K562 (cell line): ENCODE measurements around the gene HCN3. TPM values are rescaled to one million over a fixed set of nuclear protein-coding genes. Genes with fewer than 3 reads are reported as not detected.

Source experiments
- ASH1L ChIP-seq: fragments of 450-650 bp; IDR thresholded peaks from 2 replicates; pipeline ENCODE4 v1.6.1; 2018; ENCODE audit warnings: borderline replicate concordance, mild to moderate bottlenecking, low read depth; ENCODE audit not compliant: partially characterized antibody
- ATF1 ChIP-seq, 2 experiments: fragments of 450-650 bp in 1 of 2; IDR thresholded peaks; 2 replicates each; pipeline ENCODE4 v1.6.1; 2016; ENCODE audit warnings: missing compliant biosample characterization in 1 of 2, missing genetic modification characterization in 1 of 2
- ATF7 ChIP-seq: fragments of 450-650 bp; IDR thresholded peaks from 2 replicates; pipeline ENCODE4 v1.7.1; 2014; ENCODE audit warnings: mild to moderate bottlenecking, moderate library complexity
- BACH1 ChIP-seq: fragments of 200-800 bp; sonication (Bioruptor generic); IDR thresholded peaks from 2 replicates; pipeline ENCODE4 v1.6.1; 2016; ENCODE audit warnings: missing genetic modification characterization, missing compliant biosample characterization
- CBX5 ChIP-seq: IDR thresholded peaks from 2 replicates; pipeline ENCODE4 v1.6.1; 2014; ENCODE audit warnings: low read depth, borderline replicate concordance
- DNMT1 ChIP-seq: fragments of 450-650 bp; IDR thresholded peaks from 2 replicates; pipeline ENCODE4 v1.6.1; 2016; ENCODE audit warnings: antibody characterized with exemption, mild to moderate bottlenecking
- ELF1 ChIP-seq: fragments of 200-800 bp; sonication (Bioruptor generic); IDR thresholded peaks from 2 replicates; pipeline ENCODE4 v1.6.1; 2016; ENCODE audit warnings: missing genetic modification characterization, missing compliant biosample characterization
- HCFC1 ChIP-seq: IDR thresholded peaks from 2 replicates; pipeline ENCODE4 v1.6.1; 2012; ENCODE audit warnings: low read depth, low read length, improper control_type of control experiment
- NFRKB ChIP-seq: fragments of 450-650 bp; IDR thresholded peaks from 2 replicates; pipeline ENCODE4 v1.6.1; 2016; ENCODE audit warnings: low read depth
- PTRF ChIP-seq: fragments of 450-650 bp; IDR thresholded peaks from 2 replicates; pipeline ENCODE4 v1.6.1; 2016; ENCODE audit warnings: mild to moderate bottlenecking, missing genetic modification characterization, missing compliant biosample characterization
- SIN3B ChIP-seq: fragments of 450-650 bp; IDR thresholded peaks from 2 replicates; pipeline ENCODE4 v1.6.1; 2017; ENCODE audit warnings: low read depth, mild to moderate bottlenecking, moderate library complexity
- SMC3 ChIP-seq: conservative IDR thresholded peaks from 2 replicates; pipeline ENCODE4 v1.6.1; 2011; ENCODE audit warnings: low read depth, low read length, improper control_type of control experiment; ENCODE audit not compliant: insufficient read depth
- SNRNP70 ChIP-seq: fragments of 200-400 bp; formaldehyde crosslinking; optimal IDR thresholded peaks from 2 replicates; pipeline ENCODE3; 2017; ENCODE audit warnings: low read depth, low read length
- TCF7 ChIP-seq: sonication (generic); IDR thresholded peaks from 2 replicates; pipeline ENCODE4 v1.6.1; 2016; ENCODE audit warnings: antibody characterized with exemption, borderline replicate concordance
- TCF7L2 ChIP-seq: fragments of 150-350 bp; IDR thresholded peaks from 2 replicates; pipeline ENCODE4 v1.6.1; 2016; ENCODE audit warnings: low read depth, mild to moderate bottlenecking, low read length, moderate library complexity
- TSC22D4 ChIP-seq: fragments of 450-650 bp; IDR thresholded peaks from 2 replicates; pipeline ENCODE4 v1.6.1; 2016; ENCODE audit warnings: missing genetic modification characterization, missing biosample characterization, control low read depth
- ZBTB7A ChIP-seq: IDR thresholded peaks from 2 replicates; pipeline ENCODE4 v1.6.1; 2011; ENCODE audit warnings: low read depth, mild to moderate bottlenecking, low read length, moderate library complexity, borderline replicate concordance; ENCODE audit not compliant: control insufficient read depth
- ZKSCAN3 ChIP-seq: fragments of 250-450 bp; sonication (Bioruptor Pico); IDR thresholded peaks from 2 replicates; pipeline ENCODE4 v1.4.0; 2020
- polyA plus RNA-seq, 8 experiments: library from polyadenylated mRNA; depleted of rRNA in 4 of 8; stranded (reverse) in 5 of 8; unstranded in 3 of 8; fragments of >200 nt; fragmentation: Nextera tagmentation in 2 of 8; fragmentation: Illumina TruSeq in 1 of 8; extraction: Ambion mirVana in 2 of 8; extraction: Trizol in 1 of 8; gene quantifications; 2 replicates each; pipeline versions ENCODE4 v1.2.1 to v1.2.3, GENCODE V29; 2011 to 2014; ENCODE audit warnings: inconsistent platforms in 1 of 8, missing spikeins in 1 of 8
- total RNA-seq, 7 experiments: library from RNA; depleted of rRNA in 6 of 7; stranded (reverse); fragments of >200 nt in 6 of 7; fragmentation: Illumina TruSeq in 2 of 7; extraction: Trizol in 2 of 7; gene quantifications; 2 replicates each; pipeline versions ENCODE4 v1.2.1 to v1.2.3, GENCODE V29; 2011 to 2021; ENCODE audit warnings: low replicate concordance in 1 of 7
- TF ChIP-seq, protein P1 (sequence below): fragments of 450-650 bp; IDR thresholded peaks from 2 replicates; pipeline ENCODE4 v1.6.1; 2016; ENCODE audit warnings: borderline replicate concordance
- TF ChIP-seq, protein P2 (sequence below): fragments of 250-450 bp; sonication (Bioruptor Pico); IDR thresholded peaks from 2 replicates; pipeline ENCODE4 v1.4.0; 2020; ENCODE audit warnings: mild to moderate bottlenecking
- TF ChIP-seq, protein P3 (sequence below): fragments of 450-650 bp; IDR thresholded peaks from 2 replicates; pipeline ENCODE4 v1.6.1; 2016; ENCODE audit warnings: antibody characterized with exemption
- TF ChIP-seq, protein P4 (sequence below): sonication (generic); formaldehyde crosslinking; IDR thresholded peaks from 2 replicates; pipeline ENCODE4 v1.8.1; 2023; ENCODE audit warnings: mild to moderate bottlenecking, missing genetic modification reagents
- TF ChIP-seq, protein P5 (sequence below): fragments of 250-450 bp; sonication (Bioruptor Pico); IDR thresholded peaks from 2 replicates; pipeline ENCODE4 v1.6.1; 2021; ENCODE audit warnings: mild to moderate bottlenecking

HCN3 gene
- total and polyA plus RNA-seq, 9 of the 15 experiments (the other 6 are each of a cell fraction or from before 2014, with no cell fraction given): 0.91 to 9.7 (median 3.9) TPM

DNA sequence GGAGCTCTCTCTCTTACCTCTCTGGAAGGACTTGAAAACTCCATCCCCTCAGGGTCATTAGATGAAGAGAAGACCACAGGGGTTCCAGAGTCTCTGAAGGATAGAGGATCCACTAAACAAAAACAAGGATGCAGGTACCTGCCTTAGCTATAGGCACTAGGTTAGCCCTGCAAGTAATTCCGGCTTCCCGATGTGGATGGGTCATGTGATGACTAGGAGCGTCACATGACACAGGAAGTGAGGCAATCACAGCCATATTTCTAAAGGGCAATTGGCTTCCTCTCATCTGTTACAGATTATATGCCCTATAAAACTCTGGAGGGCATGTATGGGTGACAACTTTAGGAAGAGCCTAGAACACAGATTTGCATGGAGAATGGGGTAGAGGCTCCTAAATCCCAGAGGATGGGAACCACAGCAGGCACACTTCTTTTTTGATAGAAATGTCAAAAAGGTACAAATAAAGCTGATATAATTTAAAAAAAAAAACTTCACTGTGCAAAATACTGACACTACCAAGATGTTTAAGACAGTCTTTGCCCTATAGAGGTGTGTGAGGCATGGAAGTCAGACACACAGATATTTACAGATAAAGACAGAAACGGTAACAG is 36.1 kb upstream of the HCN3 start (continued):
- TF ChIP-seq ATF7: peak; percentile 70
- peak; percentile 94 for TF ChIP-seq HCFC1
- TF ChIP-seq, protein P1, sequence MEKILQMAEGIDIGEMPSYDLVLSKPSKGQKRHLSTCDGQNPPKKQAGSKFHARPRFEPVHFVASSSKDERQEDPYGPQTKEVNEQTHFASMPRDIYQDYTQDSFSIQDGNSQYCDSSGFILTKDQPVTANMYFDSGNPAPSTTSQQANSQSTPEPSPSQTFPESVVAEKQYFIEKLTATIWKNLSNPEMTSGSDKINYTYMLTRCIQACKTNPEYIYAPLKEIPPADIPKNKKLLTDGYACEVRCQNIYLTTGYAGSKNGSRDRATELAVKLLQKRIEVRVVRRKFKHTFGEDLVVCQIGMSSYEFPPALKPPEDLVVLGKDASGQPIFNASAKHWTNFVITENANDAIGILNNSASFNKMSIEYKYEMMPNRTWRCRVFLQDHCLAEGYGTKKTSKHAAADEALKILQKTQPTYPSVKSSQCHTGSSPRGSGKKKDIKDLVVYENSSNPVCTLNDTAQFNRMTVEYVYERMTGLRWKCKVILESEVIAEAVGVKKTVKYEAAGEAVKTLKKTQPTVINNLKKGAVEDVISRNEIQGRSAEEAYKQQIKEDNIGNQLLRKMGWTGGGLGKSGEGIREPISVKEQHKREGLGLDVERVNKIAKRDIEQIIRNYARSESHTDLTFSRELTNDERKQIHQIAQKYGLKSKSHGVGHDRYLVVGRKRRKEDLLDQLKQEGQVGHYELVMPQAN: peak; percentile 97
- TF ChIP-seq SNRNP70: no peak
- no peak for TF ChIP-seq TCF7L2
- TF ChIP-seq PTRF (tag): no peak
- peak; percentile 64; the same call in 1 of the 2 replicates for TF ChIP-seq NFRKB
- TF ChIP-seq CBX5: no peak
- TF ChIP-seq, protein P2, sequence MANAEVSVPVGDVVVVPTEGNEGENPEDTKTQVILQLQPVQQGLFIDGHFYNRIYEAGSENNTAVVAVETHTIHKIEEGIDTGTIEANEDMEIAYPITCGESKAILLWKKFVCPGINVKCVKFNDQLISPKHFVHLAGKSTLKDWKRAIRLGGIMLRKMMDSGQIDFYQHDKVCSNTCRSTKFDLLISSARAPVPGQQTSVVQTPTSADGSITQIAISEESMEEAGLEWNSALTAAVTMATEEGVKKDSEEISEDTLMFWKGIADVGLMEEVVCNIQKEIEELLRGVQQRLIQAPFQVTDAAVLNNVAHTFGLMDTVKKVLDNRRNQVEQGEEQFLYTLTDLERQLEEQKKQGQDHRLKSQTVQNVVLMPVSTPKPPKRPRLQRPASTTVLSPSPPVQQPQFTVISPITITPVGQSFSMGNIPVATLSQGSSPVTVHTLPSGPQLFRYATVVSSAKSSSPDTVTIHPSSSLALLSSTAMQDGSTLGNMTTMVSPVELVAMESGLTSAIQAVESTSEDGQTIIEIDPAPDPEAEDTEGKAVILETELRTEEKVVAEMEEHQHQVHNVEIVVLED: no peak
- TF ChIP-seq, protein P3, sequence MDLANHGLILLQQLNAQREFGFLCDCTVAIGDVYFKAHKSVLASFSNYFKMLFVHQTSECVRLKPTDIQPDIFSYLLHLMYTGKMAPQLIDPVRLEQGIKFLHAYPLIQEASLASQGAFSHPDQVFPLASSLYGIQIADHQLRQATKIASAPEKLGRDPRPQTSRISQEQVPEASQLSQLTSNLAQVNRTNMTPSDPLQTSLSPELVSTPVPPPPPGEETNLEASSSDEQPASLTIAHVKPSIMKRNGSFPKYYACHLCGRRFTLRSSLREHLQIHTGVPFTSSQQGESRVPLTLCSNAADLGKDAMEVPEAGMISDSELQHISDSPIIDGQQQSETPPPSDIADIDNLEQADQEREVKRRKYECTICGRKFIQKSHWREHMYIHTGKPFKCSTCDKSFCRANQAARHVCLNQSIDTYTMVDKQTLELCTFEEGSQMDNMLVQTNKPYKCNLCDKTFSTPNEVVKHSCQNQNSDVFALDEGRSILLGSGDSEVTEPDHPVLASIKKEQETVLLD: no peak
- no peak for TF ChIP-seq TSC22D4 (tag)
- TF ChIP-seq ASH1L: peak; percentile 72
- peak; percentile 27; the same call in 1 of the 2 replicates for TF ChIP-seq ZKSCAN3 (CRISPR knock-in tag)
- TF ChIP-seq, protein P4, sequence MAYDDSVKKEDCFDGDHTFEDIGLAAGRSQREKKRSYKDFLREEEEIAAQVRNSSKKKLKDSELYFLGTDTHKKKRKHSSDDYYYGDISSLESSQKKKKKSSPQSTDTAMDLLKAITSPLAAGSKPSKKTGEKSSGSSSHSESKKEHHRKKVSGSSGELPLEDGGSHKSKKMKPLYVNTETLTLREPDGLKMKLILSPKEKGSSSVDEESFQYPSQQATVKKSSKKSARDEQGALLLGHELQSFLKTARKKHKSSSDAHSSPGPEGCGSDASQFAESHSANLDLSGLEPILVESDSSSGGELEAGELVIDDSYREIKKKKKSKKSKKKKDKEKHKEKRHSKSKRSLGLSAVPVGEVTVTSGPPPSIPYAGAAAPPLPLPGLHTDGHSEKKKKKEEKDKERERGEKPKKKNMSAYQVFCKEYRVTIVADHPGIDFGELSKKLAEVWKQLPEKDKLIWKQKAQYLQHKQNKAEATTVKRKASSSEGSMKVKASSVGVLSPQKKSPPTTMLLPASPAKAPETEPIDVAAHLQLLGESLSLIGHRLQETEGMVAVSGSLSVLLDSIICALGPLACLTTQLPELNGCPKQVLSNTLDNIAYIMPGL (CRISPR knock-in tag): no peak
- TF ChIP-seq TCF7: no peak
- TF ChIP-seq BACH1: no peak
- TF ChIP-seq, protein P5, sequence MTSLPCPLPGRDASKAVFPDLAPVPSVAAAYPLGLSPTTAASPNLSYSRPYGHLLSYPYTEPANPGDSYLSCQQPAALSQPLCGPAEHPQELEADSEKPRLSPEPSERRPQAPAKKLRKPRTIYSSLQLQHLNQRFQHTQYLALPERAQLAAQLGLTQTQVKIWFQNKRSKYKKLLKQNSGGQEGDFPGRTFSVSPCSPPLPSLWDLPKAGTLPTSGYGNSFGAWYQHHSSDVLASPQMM (CRISPR knock-in tag): no peak
- TF ChIP-seq ATF1 (CRISPR knock-in tag; IDR thresholded peaks at IDR 0.05): no peak
- peak; percentile 67 for TF ChIP-seq ATF1 (tag; IDR thresholded peaks at IDR 0.05)
- TF ChIP-seq SMC3: no peak
- TF ChIP-seq SIN3B: peak; percentile 88
- peak; percentile 97 for TF ChIP-seq ELF1 (tag)
- no peak for TF ChIP-seq DNMT1
- TF ChIP-seq ZBTB7A: no peak
